Prostate gland (tissue), 2 donors: ENCODE measurements around the gene MPI. TPM values are rescaled to one million over a fixed set of nuclear protein-coding genes. Genes with fewer than 3 reads are reported as not detected.

Source experiments
- DNase-seq: peaks from one replicate; pipeline ENCODE4 v3.0.0-alpha.2; 2019; ENCODE audit warnings: low spot score
- H3K27ac ChIP-seq, 2 donors: fragments of 200-600 bp; sonication (generic); 2 replicates each; pipeline ENCODE4 v1.5.1; 2017 to 2019
- H3K27me3 ChIP-seq: fragments of 200-600 bp; sonication (generic); replicated peaks from 2 replicates; pipeline ENCODE4 v1.5.1; 2019; ENCODE audit not compliant: insufficient read depth
- H3K36me3 ChIP-seq, 2 donors: fragments of 200-600 bp; sonication (generic); 1 replicate in 1 of 2; 2 replicates in 1 of 2; pipeline versions ENCODE4 v1.5.1 to v1.8.1; 2017 to 2019
- H3K4me1 ChIP-seq: fragments of 200-600 bp; sonication (generic); replicated peaks from 2 replicates; pipeline ENCODE4 v1.5.1; 2019
- H3K4me3 ChIP-seq, 2 donors: fragments of 200-600 bp; sonication (generic); 2 replicates each; pipeline ENCODE4 v1.5.1; 2017 to 2019
- H3K9me3 ChIP-seq: fragments of 200-600 bp; sonication (generic); 2 replicates; pipeline ENCODE4 v1.5.1; 2017
- CTCF ChIP-seq, 4 experiments: fragments of 200-600 bp in 2 of 4; fragments of 450-650 bp in 2 of 4; sonication (generic) in 2 of 4; IDR thresholded peaks; 1 replicate in 3 of 4; 2 replicates in 1 of 4; pipeline ENCODE4 v1.5.1; 2016 to 2019; ENCODE audit warnings: antibody characterized with exemption in 4 of 4, mild to moderate bottlenecking in 2 of 4, moderate library complexity in 2 of 4
- POLR2A ChIP-seq: fragments of 450-650 bp; IDR thresholded peaks from one replicate; pipeline ENCODE4 v1.6.1; 2016; ENCODE audit warnings: antibody characterized with exemption, mild to moderate bottlenecking
- POLR2AphosphoS5 ChIP-seq: sonication (generic); formaldehyde crosslinking; IDR thresholded peaks from one replicate; pipeline ENCODE4 v1.6.1; 2017; ENCODE audit warnings: antibody characterized with exemption
- WGBS: methylation state at CpG from one replicate; pipeline ENCODE4 v1.1.5; 2018; 5-methylcytosine and 5-hydroxymethylcytosine counted together
- intact Hi-C: fragments of 100-400 bp; cut with DNase I; formaldehyde crosslinking; loops from one replicate; pipeline ENCODE4 v1.14.2; 2022
- total RNA-seq, 2 donors: library from RNA; depleted of rRNA; stranded (reverse); fragments of >200 nt; gene quantifications; one replicate each; pipeline ENCODE4 v1.1.0, GENCODE V29; 2016

The MPI gene
- total RNA-seq, 2 donors from 2014 or later, result 48.5 to 91.4 TPM

GRCh38 chr15:74843445-74843828, 46.4 kb upstream of the MPI start:
- Histone ChIP-seq H3K27me3 (no peaks in the 10 kb centered on the region), H3K27ac (peak overlapping the region; percentile 89 to 94), H3K4me3 (peak overlapping the region; percentile 88 to 95), H3K36me3 (peaks cover 0 to 3% of the 10 kb centered on the region in 2 donors), H3K9me3 (no peaks in the 10 kb centered on the region), H3K4me1 (peaks cover 10% of the 10 kb centered on the region)
- DNase-seq, result no peak
- intact Hi-C loops, result loop anchor here (5.0 kb wide), 2 partner anchors 61 to 64 kb away; partner anchors contain the start of genes CSK and FAM219B
- no peak for TF ChIP-seq POLR2AphosphoS5
- no peak for TF ChIP-seq POLR2A
- TF ChIP-seq CTCF (IDR thresholded peaks at IDR 0.05), result no peak
- 14% methylated on average over 15 of the region's 18 CpGs for WGBS

- DNase-seq, result no peak
- H3K9me3 ChIP-seq, result no peaks in the 10 kb centered on the region
- H3K4me1 ChIP-seq, result peaks cover 10% of the 10 kb centered on the region
- TF ChIP-seq POLR2AphosphoS5, result no peak
- TF ChIP-seq CTCF (IDR thresholded peaks at IDR 0.05), result no peak
- no peak for TF ChIP-seq POLR2A
- peaks cover 0 to 6% of the 10 kb centered on the region in 2 donors for H3K36me3 ChIP-seq
- H3K4me3 ChIP-seq, result no peak overlapping the region
- H3K27me3 ChIP-seq, result no peaks in the 10 kb centered on the region
- H3K27ac ChIP-seq, result peak overlapping the region; percentile 89 to 94
- 51% methylated on average over 12 of the region's 12 CpGs for WGBS
- intact Hi-C loops, result loop anchor here (5.0 kb wide), 2 partner anchors 62 to 63 kb away; partner anchors contain the start of genes CSK and FAM219B
These were observed 45.9 kb upstream of the MPI start for GRCh38 chr15:74843891-74844299.

GRCh38 chr15:74844319-74845207, 45.3 kb upstream of the MPI start:
- whole genome bisulfite sequencing, result 69% methylated on average over 12 of the region's 12 CpGs
- TF ChIP-seq CTCF (IDR thresholded peaks at IDR 0.05), result no peak
- no peak for TF ChIP-seq POLR2AphosphoS5
- no peak for TF ChIP-seq POLR2A
- Histone ChIP-seq H3K9me3 (no peaks in the 10 kb centered on the region), H3K27ac (no peak overlapping the region), H3K36me3 (peaks cover 0 to 6% of the 10 kb centered on the region in 2 donors), H3K27me3 (no peaks in the 10 kb centered on the region), H3K4me1 (peaks cover 10% of the 10 kb centered on the region), H3K4me3 (no peak overlapping the region)
- intact Hi-C loops, result loop anchor here (5.0 kb wide), 2 partner anchors 62 to 63 kb away; partner anchors contain the start of genes CSK and FAM219B
- no peak for DNase-seq

GRCh38 chr15:74845208-74845568, 44.7 kb upstream of the MPI start:
- no peak for DNase-seq
- Histone ChIP-seq H3K4me1 (peaks cover 10% of the 10 kb centered on the region), H3K27me3 (no peaks in the 10 kb centered on the region), H3K27ac (no peak overlapping the region), H3K36me3 (peaks cover 5 to 6% of the 10 kb centered on the region in 2 donors), H3K9me3 (no peaks in the 10 kb centered on the region), H3K4me3 (no peak overlapping the region)
- WGBS, result 75% methylated on average over 5 of the region's 5 CpGs
- intact Hi-C loops, result no loop called here
- no peak for TF ChIP-seq CTCF (IDR thresholded peaks at IDR 0.05)
- TF ChIP-seq POLR2A, result no peak
- TF ChIP-seq POLR2AphosphoS5, result no peak
